Nephron (organoid): ENCODE data around the gene CD55.

Experiments
- H3K27ac Mint-ChIP-seq, 3 experiments: 2 replicates each; pipeline ENCODE4 v1.8.0; 2020; ENCODE audit warnings: mixed read lengths in 3 of 3, mild to moderate bottlenecking in 2 of 3, moderate library complexity in 1 of 3
- H3K27me3 Mint-ChIP-seq: 2 replicates; pipeline ENCODE4 v1.8.0; 2021; ENCODE audit warnings: low read depth, mild to moderate bottlenecking, moderate library complexity, mixed read lengths
- H3K36me3 Mint-ChIP-seq: 2 replicates; pipeline ENCODE4 v1.8.0; 2020; ENCODE audit warnings: low read depth, mixed read lengths
- H3K4me1 Mint-ChIP-seq: 2 replicates; pipeline ENCODE4 v1.8.0; 2020; ENCODE audit warnings: mixed read lengths
- H3K4me3 Mint-ChIP-seq, 3 experiments: 2 replicates each; pipeline ENCODE4 v1.8.0; 2020; ENCODE audit warnings: mild to moderate bottlenecking in 3 of 3, mixed read lengths in 3 of 3, moderate library complexity in 2 of 3
- H3K9me3 Mint-ChIP-seq: 2 replicates; pipeline ENCODE4 v1.8.0; 2020; ENCODE audit warnings: mixed read lengths
- TF ChIP-seq, protein P1 (sequence below), 3 experiments: fragments of 200-600 bp; sonication (generic); IDR thresholded peaks; one replicate each; pipeline ENCODE4 v1.5.0; 2021; ENCODE audit warnings: antibody characterized with exemption in 3 of 3; ENCODE audit not compliant: unreplicated experiment in 3 of 3

CD55 gene

DNA sequence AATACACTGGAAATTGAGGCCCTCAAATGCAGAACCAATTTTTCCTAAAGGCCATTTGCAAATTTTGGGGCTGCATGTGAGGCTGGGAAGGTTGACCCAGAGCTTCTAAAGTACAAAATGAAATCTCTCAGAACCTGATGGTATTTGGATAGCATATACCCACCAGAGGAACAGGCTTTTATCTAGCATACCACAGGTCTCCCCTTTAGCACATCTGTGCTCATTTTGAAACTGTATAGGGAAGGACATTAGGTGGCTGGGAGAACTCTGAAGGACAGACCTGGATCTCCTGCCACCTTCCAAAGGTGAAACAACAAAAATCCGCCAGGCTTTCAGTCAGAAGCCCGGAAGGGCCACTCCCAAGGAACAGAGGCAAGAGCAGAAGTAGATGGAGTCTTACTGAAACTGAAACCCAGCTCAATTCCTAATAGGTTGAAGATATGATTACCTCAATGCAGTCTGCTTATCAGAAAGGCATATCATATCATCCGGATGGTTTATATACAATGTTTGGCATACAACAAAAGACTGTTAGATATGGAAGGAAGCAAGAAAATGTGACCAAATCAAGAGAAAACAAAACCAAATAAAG, 11.6 kb downstream of the CD55 start:
- Mint-ChIP-seq H3K9me3 (peaks cover 15% of the 10 kb centered on the region), H3K27me3 (no peaks in the 10 kb centered on the region), H3K4me1 (no peaks in the 10 kb centered on the region), H3K27ac (no peak overlapping the region), H3K4me3 (no peak overlapping the region), H3K36me3 (peaks cover 16% of the 10 kb centered on the region)
- TF ChIP-seq, protein P1, sequence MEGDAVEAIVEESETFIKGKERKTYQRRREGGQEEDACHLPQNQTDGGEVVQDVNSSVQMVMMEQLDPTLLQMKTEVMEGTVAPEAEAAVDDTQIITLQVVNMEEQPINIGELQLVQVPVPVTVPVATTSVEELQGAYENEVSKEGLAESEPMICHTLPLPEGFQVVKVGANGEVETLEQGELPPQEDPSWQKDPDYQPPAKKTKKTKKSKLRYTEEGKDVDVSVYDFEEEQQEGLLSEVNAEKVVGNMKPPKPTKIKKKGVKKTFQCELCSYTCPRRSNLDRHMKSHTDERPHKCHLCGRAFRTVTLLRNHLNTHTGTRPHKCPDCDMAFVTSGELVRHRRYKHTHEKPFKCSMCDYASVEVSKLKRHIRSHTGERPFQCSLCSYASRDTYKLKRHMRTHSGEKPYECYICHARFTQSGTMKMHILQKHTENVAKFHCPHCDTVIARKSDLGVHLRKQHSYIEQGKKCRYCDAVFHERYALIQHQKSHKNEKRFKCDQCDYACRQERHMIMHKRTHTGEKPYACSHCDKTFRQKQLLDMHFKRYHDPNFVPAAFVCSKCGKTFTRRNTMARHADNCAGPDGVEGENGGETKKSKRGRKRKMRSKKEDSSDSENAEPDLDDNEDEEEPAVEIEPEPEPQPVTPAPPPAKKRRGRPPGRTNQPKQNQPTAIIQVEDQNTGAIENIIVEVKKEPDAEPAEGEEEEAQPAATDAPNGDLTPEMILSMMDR (IDR thresholded peaks at IDR 0.05; ENCODE audit: unreplicated experiment in 3 of 3) = no peak

DNA sequence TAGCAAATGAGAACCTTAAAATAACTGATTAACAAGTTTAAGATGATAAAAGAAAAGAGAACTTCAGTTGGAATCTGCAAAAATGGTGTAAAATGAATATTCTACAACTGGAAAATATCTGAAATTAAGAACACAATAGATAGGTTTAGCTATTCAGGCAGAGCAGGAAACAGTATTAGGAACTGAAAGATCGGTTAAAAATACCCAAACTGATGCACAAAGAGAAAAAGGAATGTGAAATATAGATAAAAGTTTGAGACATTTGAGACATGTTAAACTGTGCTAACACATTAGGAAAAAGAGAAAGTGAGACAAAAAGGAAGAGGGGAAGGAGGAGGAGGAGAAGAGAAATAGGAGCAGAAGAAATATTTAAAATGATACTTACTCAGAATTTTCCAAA, 12.1 kb downstream of the CD55 start:
- Mint-ChIP-seq H3K27ac (no peak overlapping the region), H3K4me1 (no peaks in the 10 kb centered on the region), H3K9me3 (peaks cover 15% of the 10 kb centered on the region), H3K27me3 (no peaks in the 10 kb centered on the region), H3K4me3 (no peak overlapping the region), H3K36me3 (peaks cover 16% of the 10 kb centered on the region)
- TF ChIP-seq, protein P1 (IDR thresholded peaks at IDR 0.05; ENCODE audit: unreplicated experiment in 3 of 3) = no peak

DNA sequence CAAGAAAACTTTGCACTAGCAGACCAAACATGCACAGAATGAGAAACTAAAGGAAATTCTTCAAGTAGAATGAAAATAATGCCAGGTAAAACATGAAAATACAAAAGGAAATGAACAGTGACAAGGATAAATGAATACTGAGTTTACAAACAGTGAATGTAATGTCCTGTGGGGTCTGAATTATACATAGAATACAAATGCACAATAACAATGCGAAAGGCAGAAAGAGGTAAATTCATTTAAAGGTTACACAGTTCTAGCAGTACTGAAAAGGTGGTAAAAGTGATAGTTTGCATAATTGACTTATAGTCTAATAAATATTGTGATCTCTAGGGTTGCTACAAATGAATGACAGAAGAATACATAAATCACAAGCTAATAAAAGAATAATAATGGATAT, 12.9 kb downstream of the CD55 start:
- H3K9me3 Mint-ChIP-seq = peaks cover 15% of the 10 kb centered on the region
- no peaks in the 10 kb centered on the region for H3K27me3 Mint-ChIP-seq
- H3K4me3 Mint-ChIP-seq = no peak overlapping the region
- H3K4me1 Mint-ChIP-seq = no peaks in the 10 kb centered on the region
- no peak overlapping the region for H3K27ac Mint-ChIP-seq
- H3K36me3 Mint-ChIP-seq = peaks cover 16% of the 10 kb centered on the region
- TF ChIP-seq, protein P1 (IDR thresholded peaks at IDR 0.05; ENCODE audit: unreplicated experiment in 3 of 3) = no peak

DNA sequence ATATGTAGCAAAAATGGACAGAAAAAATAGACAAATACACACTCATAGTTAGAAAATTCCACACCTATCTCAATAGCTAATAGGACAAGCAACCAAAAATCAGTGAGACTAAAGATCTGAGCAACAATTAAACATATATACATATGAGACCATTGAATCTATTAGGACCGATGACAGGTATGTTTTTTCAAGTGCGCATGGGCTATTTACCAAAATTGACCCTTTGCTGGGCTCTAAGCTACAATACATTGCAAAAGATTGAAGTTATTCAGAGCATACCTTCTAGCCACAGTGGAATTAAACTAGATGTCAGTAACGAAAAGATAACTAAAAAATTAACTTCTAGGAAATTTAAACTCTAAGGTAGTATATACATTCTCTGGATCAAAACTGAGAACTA, 13.7 kb downstream of the CD55 start:
- H3K4me3 Mint-ChIP-seq = no peak overlapping the region
- TF ChIP-seq, protein P1 (IDR thresholded peaks at IDR 0.05; ENCODE audit: unreplicated experiment in 3 of 3) = no peak
- H3K27me3 Mint-ChIP-seq = no peaks in the 10 kb centered on the region
- peaks cover 16% of the 10 kb centered on the region for H3K36me3 Mint-ChIP-seq
- H3K27ac Mint-ChIP-seq = no peak overlapping the region
- H3K9me3 Mint-ChIP-seq = peaks cover 15% of the 10 kb centered on the region
- H3K4me1 Mint-ChIP-seq = no peaks in the 10 kb centered on the region

DNA sequence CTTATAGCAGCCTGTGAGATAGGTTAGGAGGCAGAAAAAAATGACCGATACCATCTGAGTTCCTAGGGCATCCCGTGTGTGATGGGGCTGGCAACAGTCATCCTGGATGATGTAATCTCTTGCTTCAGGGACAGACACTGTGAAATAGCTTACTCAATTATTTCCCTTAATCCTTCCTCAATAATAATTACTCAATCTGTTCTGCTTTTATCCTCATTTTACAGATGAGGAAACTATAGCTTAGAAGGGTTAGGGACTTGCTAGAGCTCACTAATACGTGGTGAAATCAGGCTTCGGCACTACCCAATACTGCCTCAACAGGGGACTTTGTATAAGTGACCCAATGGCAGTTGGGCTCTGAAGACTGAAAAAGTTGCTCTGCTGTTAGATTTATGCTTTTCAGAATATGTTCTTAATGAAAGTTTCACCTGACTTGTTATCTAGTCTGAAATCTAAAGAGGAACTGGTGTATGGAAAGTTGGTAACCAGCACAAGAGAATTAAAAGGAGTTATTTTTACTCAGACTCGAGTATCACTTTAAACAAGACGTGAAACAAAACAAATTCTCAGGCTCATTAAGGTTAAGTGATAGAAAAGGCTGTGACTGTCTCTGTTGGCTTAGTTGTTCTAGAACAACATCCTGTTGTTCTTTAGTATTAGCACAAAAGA, 14.4 kb downstream of the CD55 start:
- H3K27me3 Mint-ChIP-seq = no peaks in the 10 kb centered on the region
- peaks cover 16% of the 10 kb centered on the region for H3K36me3 Mint-ChIP-seq
- no peak overlapping the region for H3K4me3 Mint-ChIP-seq
- no peak overlapping the region for H3K27ac Mint-ChIP-seq
- H3K4me1 Mint-ChIP-seq = no peaks in the 10 kb centered on the region
- H3K9me3 Mint-ChIP-seq = peaks cover 15% of the 10 kb centered on the region
- TF ChIP-seq, protein P1 (IDR thresholded peaks at IDR 0.05; ENCODE audit: unreplicated experiment in 3 of 3) = no peak
